ENCODE measurements around the gene TTC19. TPM values are rescaled to one million over a fixed set of nuclear protein-coding genes. Genes with fewer than 3 reads are reported as not detected.

The TTC19 gene
- total RNA-seq, 1 experiment from 2014 or later, result 53.5 TPM

GRCh38 chr17:16074423-16074822, 74.8 kb downstream of the TTC19 start:
- Histone ChIP-seq H3K27ac (no peak overlapping the region), H3K4me1 (replicated peaks; ENCODE audit: insufficient read depth) (no peaks in the 10 kb centered on the region), H3K4me2 (no peak overlapping the region), H3K4me3 (no peak overlapping the region), H2AFZ (no peak overlapping the region), H3K36me3 (ENCODE audit: low read depth) (peaks cover 18% of the 10 kb centered on the region; the same call in 1 of the 2 replicates), H3K27me3 (ENCODE audit: insufficient read depth, low read depth) (no peaks in the 10 kb centered on the region), H3K9me3 (ENCODE audit: insufficient read depth, low read depth) (no peaks in the 10 kb centered on the region), H4K20me1 (ENCODE audit: insufficient read depth) (no peaks in the 10 kb centered on the region), H3K9me2 (ENCODE audit: insufficient read depth) (no peaks in the 10 kb centered on the region), H3F3A (ENCODE audit: insufficient read depth, low read depth) (no peaks in the 10 kb centered on the region), H3K79me2 (ENCODE audit: low read depth) (no peaks in the 10 kb centered on the region)
- TF ChIP-seq EZH2 (IDR thresholded peaks at IDR 0.05; ENCODE audit: low read depth) (no peak), CTCF (conservative IDR thresholded peaks at IDR 0.05) (no peak)
- BruUV-seq (replicated peaks), result no TSS peak
- intact Hi-C loops (cut with micrococcal nuclease; ENCODE audit: unreplicated experiment), result no loop called here
- no peak for DNase-seq
- ChIA-PET CTCF (no interaction called here), POLR2A (ENCODE audit: unreplicated experiment) (no interaction called here)

GRCh38 chr17:16075949-16076348, 76.3 kb downstream of the TTC19 start:
- no peak overlapping the region for H2AFZ ChIP-seq
- CTCF ChIA-PET, result no interaction called here
- H3K36me3 ChIP-seq (ENCODE audit: low read depth), result peaks cover 20% of the 10 kb centered on the region; the same call in 1 of the 2 replicates
- no peak overlapping the region for H3K4me3 ChIP-seq
- no peak for TF ChIP-seq CTCF (conservative IDR thresholded peaks at IDR 0.05)
- no peak for TF ChIP-seq EZH2 (IDR thresholded peaks at IDR 0.05; ENCODE audit: low read depth)
- H3F3A ChIP-seq (ENCODE audit: insufficient read depth, low read depth), result no peaks in the 10 kb centered on the region
- H3K4me2 ChIP-seq, result no peak overlapping the region
- no peak for DNase-seq
- intact Hi-C loops (cut with micrococcal nuclease; ENCODE audit: unreplicated experiment), result no loop called here
- no peak overlapping the region for H3K27ac ChIP-seq
- no peaks in the 10 kb centered on the region for H3K9me2 ChIP-seq (ENCODE audit: insufficient read depth)
- no TSS peak for BruUV-seq (replicated peaks)
- H3K79me2 ChIP-seq (ENCODE audit: low read depth), result no peaks in the 10 kb centered on the region
- H3K9me3 ChIP-seq (ENCODE audit: insufficient read depth, low read depth), result no peaks in the 10 kb centered on the region
- H3K27me3 ChIP-seq (ENCODE audit: insufficient read depth, low read depth), result no peaks in the 10 kb centered on the region
- POLR2A ChIA-PET (ENCODE audit: unreplicated experiment), result no interaction called here
- H4K20me1 ChIP-seq (ENCODE audit: insufficient read depth), result no peaks in the 10 kb centered on the region
- H3K4me1 ChIP-seq (replicated peaks; ENCODE audit: insufficient read depth), result no peaks in the 10 kb centered on the region

Other genes starting within 250 kb of the TTC19 start
- 32.6 and 42.7 TPM in 2 replicates for gene ADORA2B, start 54.7 kb upstream of the TTC19 start, total RNA-seq (2021)
- gene ZSWIM7, start 120 bp upstream of the TTC19 start, total RNA-seq (2021), result 13.0 and 19.1 TPM in 2 replicates
- 139 and 171 TPM in 2 replicates for gene NCOR1, start 215.7 kb downstream of the TTC19 start, total RNA-seq (2021)
- 59.2 and 71.8 TPM in 2 replicates for gene PIGL, start 217.4 kb downstream of the TTC19 start, total RNA-seq (2021)